Measurements from ENCODE around the gene PLEKHA8.

Gene PLEKHA8

GRCh38 chr7:30041526-30042269, 13.5 kb downstream of the PLEKHA8 start:
- TF ChIP-seq, protein P1, sequence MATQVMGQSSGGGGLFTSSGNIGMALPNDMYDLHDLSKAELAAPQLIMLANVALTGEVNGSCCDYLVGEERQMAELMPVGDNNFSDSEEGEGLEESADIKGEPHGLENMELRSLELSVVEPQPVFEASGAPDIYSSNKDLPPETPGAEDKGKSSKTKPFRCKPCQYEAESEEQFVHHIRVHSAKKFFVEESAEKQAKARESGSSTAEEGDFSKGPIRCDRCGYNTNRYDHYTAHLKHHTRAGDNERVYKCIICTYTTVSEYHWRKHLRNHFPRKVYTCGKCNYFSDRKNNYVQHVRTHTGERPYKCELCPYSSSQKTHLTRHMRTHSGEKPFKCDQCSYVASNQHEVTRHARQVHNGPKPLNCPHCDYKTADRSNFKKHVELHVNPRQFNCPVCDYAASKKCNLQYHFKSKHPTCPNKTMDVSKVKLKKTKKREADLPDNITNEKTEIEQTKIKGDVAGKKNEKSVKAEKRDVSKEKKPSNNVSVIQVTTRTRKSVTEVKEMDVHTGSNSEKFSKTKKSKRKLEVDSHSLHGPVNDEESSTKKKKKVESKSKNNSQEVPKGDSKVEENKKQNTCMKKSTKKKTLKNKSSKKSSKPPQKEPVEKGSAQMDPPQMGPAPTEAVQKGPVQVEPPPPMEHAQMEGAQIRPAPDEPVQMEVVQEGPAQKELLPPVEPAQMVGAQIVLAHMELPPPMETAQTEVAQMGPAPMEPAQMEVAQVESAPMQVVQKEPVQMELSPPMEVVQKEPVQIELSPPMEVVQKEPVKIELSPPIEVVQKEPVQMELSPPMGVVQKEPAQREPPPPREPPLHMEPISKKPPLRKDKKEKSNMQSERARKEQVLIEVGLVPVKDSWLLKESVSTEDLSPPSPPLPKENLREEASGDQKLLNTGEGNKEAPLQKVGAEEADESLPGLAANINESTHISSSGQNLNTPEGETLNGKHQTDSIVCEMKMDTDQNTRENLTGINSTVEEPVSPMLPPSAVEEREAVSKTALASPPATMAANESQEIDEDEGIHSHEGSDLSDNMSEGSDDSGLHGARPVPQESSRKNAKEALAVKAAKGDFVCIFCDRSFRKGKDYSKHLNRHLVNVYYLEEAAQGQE (IDR thresholded peaks at IDR 0.05; ENCODE audit: insufficient read depth in 1 of 2, low read depth in 2 of 2, low read length in 2 of 2) = no peak
- no peak for TF ChIP-seq SIN3A (IDR thresholded peaks at IDR 0.05; ENCODE audit: borderline replicate concordance, insufficient read depth, low read length)
- no peak for TF ChIP-seq FOXP2 (optimal IDR thresholded peaks at IDR 0.05; ENCODE audit: borderline replicate concordance, extremely low read depth, extremely low read length, insufficient read depth)
- no peak for TF ChIP-seq POLR2AphosphoS5 (IDR thresholded peaks at IDR 0.05; ENCODE audit: low read depth, low read length)
- no peak for TF ChIP-seq TAF1 (IDR thresholded peaks at IDR 0.05; ENCODE audit: borderline replicate concordance, insufficient read depth, low read length)

DNA sequence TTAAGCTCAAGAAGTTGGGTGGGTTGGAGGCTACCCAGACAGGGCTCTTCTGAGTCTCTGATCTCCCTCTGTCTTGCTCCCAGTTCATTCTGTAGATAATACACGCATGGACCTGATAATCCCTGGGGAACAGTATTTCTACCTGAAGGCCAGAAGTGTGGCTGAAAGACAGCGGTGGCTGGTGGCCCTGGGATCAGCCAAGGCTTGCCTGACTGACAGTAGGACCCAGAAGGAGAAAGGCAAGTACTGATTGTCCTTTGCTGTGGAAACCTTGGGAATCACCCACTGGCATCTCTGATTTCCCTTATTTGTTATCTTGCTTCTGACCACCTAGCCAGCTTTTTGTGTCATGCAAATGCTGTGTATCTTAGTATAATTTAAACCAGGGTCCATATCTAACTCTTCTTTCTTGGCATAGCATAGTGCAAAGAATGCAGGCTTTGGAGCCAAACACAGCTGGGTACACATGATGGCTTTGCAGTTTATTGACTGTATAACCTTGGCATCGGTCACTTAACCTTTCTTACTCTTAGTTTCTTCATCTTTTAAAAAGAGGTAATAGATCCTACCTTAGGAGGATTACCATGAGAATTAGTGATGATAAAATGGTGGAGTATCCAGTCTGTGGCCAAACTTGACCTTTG, 18.0 kb downstream of the PLEKHA8 start:
- no peak for TF ChIP-seq TAF1 (IDR thresholded peaks at IDR 0.05; ENCODE audit: borderline replicate concordance, insufficient read depth, low read length)
- no peak for TF ChIP-seq SIN3A (IDR thresholded peaks at IDR 0.05; ENCODE audit: borderline replicate concordance, insufficient read depth, low read length)
- TF ChIP-seq POLR2AphosphoS5 (IDR thresholded peaks at IDR 0.05; ENCODE audit: low read depth, low read length) = no peak
- TF ChIP-seq FOXP2 (optimal IDR thresholded peaks at IDR 0.05; ENCODE audit: borderline replicate concordance, extremely low read depth, extremely low read length, insufficient read depth) = no peak
- TF ChIP-seq, protein P1 (IDR thresholded peaks at IDR 0.05; ENCODE audit: insufficient read depth in 1 of 2, low read depth in 2 of 2, low read length in 2 of 2) = no peak

DNA sequence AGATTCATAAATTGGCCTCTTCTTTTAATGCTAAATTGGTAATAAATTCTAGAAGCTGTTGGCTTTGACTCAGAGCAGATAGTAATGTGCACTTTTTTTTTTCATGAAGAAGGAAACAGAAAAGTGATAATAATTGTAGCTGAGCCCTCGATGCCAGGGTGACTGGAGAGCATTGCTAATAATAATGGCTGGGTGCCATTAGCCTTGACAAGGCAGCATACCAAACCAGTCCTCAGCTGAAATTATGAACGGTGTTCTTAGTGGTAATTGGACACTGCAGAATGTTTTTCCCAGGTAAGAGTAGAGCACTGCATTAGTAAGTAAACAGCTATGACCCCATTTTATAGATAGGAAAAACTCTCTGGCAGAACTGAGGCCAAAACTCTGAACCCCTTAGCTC, 18.9 kb downstream of the PLEKHA8 start:
- TF ChIP-seq, protein P1 (IDR thresholded peaks at IDR 0.05; ENCODE audit: insufficient read depth in 1 of 2, low read depth in 2 of 2, low read length in 2 of 2) = no peak
- TF ChIP-seq POLR2AphosphoS5 (IDR thresholded peaks at IDR 0.05; ENCODE audit: low read depth, low read length) = no peak
- TF ChIP-seq SIN3A (IDR thresholded peaks at IDR 0.05; ENCODE audit: borderline replicate concordance, insufficient read depth, low read length) = no peak
- TF ChIP-seq TAF1 (IDR thresholded peaks at IDR 0.05; ENCODE audit: borderline replicate concordance, insufficient read depth, low read length) = no peak
- no peak for TF ChIP-seq FOXP2 (optimal IDR thresholded peaks at IDR 0.05; ENCODE audit: borderline replicate concordance, extremely low read depth, extremely low read length, insufficient read depth)

DNA sequence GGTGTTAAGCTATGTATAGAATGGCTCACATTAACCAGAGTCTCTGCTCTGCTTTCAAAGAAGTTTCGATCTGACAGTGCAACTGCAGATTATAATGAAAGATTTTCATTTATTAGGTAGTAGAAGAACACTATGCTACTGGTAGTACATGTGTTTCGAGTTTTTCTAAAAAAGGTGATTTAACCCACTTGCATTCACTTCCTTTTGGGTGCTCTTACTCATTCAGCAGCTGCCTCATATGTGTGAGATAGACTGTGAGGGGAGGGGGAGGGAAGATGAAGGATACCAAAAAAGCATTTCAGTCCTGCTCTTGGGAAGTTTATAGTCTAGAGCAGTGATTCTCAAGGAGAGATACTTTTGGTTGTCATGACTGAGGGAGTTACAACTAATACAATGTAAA, 20.4 kb downstream of the PLEKHA8 start:
- TF ChIP-seq POLR2AphosphoS5 (IDR thresholded peaks at IDR 0.05; ENCODE audit: low read depth, low read length) = no peak

DNA sequence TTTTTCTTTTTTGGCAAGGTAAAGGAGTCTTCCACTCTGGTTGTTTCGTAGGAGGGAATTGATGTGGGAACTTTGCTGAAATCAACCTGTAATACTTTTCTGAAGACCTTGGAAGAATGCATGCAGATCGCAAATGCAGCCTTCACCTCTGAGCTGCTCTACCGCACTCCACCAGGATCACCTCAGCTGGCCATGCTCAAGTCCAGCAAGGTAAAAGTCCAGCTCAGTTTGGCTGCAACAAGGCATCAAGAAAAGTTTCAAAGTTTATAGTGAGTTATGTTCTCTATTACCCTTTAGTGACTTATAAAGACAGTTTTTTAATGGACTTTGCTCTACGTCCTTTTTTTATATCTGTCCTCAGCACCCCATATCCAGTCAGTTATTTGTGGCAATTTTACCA, 21.0 kb downstream of the PLEKHA8 start:
- TF ChIP-seq, protein P1 (IDR thresholded peaks at IDR 0.05; ENCODE audit: insufficient read depth in 1 of 2, low read depth in 2 of 2, low read length in 2 of 2) = no peak
- TF ChIP-seq FOXP2 (optimal IDR thresholded peaks at IDR 0.05; ENCODE audit: borderline replicate concordance, extremely low read depth, extremely low read length, insufficient read depth) (no peak), SIN3A (IDR thresholded peaks at IDR 0.05; ENCODE audit: borderline replicate concordance, insufficient read depth, low read length) (no peak), TAF1 (IDR thresholded peaks at IDR 0.05; ENCODE audit: borderline replicate concordance, insufficient read depth, low read length) (no peak), POLR2AphosphoS5 (IDR thresholded peaks at IDR 0.05; ENCODE audit: low read depth, low read length) (no peak)
